Hepatocyte (in vitro differentiated cells): Measurements from ENCODE around the gene PROM2. TPM values are rescaled to one million over a fixed set of nuclear protein-coding genes. Genes with fewer than 3 reads are reported as not detected.
"Not testable (repeated sequence)": the region's sequence is repeated elsewhere in the genome, so short reads cannot be mapped to it uniquely, and the experiment has no call there.

Experiments used
- DNase-seq: peaks from one replicate; pipeline ENCODE4 v3.0.0-alpha.2; 2016; ENCODE audit warnings: low spot score
- H2AFZ ChIP-seq: fragments of 200-600 bp; sonication (generic); 2 replicates; pipeline ENCODE4 v1.6.0; 2016; ENCODE audit warnings: antibody characterized with exemption, mild to moderate bottlenecking
- H3K27ac ChIP-seq: fragments of 200-600 bp; sonication (generic); 2 replicates; pipeline ENCODE4 v1.5.1; 2016; ENCODE audit warnings: mild to moderate bottlenecking
- H3K27me3 ChIP-seq: fragments of 200-600 bp; sonication (generic); 2 replicates; pipeline ENCODE4 v1.6.1; 2016
- H3K36me3 ChIP-seq: fragments of 200-600 bp; sonication (generic); replicated peaks from 2 replicates; pipeline ENCODE4 v1.5.1; 2016; ENCODE audit warnings: low read depth; ENCODE audit not compliant: insufficient read depth
- H3K4me1 ChIP-seq: fragments of 200-600 bp; sonication (generic); 2 replicates; pipeline ENCODE4 v1.5.1; 2016; ENCODE audit warnings: mild to moderate bottlenecking, moderate library complexity; ENCODE audit not compliant: insufficient read depth
- H3K4me2 ChIP-seq: fragments of 200-600 bp; sonication (generic); 2 replicates; pipeline ENCODE4 v1.6.0; 2016
- H3K4me3 ChIP-seq: fragments of 200-600 bp; sonication (generic); 2 replicates; pipeline ENCODE4 v1.5.1; 2016; ENCODE audit warnings: mild to moderate bottlenecking
- H3K79me2 ChIP-seq: fragments of 200-600 bp; sonication (generic); 2 replicates; pipeline ENCODE4 v1.6.0; 2017; ENCODE audit warnings: mild to moderate bottlenecking
- H3K9me2 ChIP-seq: fragments of 200-600 bp; sonication (generic); replicated peaks from 2 replicates; pipeline ENCODE4 v1.6.0; 2017; ENCODE audit warnings: mild to moderate bottlenecking; ENCODE audit not compliant: insufficient read depth
- H3K9me3 ChIP-seq: fragments of 200-600 bp; sonication (generic); 2 replicates; pipeline ENCODE4 v1.5.1; 2016; ENCODE audit warnings: low read depth, mild to moderate bottlenecking
- H4K20me1 ChIP-seq: fragments of 200-600 bp; sonication (generic); 2 replicates; pipeline ENCODE4 v1.6.0; 2016; ENCODE audit warnings: mild to moderate bottlenecking; ENCODE audit not compliant: insufficient read depth, poor library complexity, severe bottlenecking
- CTCF ChIP-seq: fragments of 200-600 bp; sonication (generic); IDR thresholded peaks from 2 replicates; pipeline ENCODE4 v1.5.1; 2016; ENCODE audit warnings: antibody characterized with exemption, mild to moderate bottlenecking; ENCODE audit not compliant: poor library complexity
- EZH2 ChIP-seq: fragments of 200-600 bp; sonication (generic); IDR thresholded peaks from 2 replicates; pipeline ENCODE4 v1.6.1; 2016; ENCODE audit warnings: antibody characterized with exemption, mild to moderate bottlenecking, borderline replicate concordance
- EZH2phosphoT487 ChIP-seq: fragments of 200-600 bp; sonication (generic); IDR thresholded peaks from one replicate; pipeline ENCODE4 v1.6.1; 2018; ENCODE audit warnings: antibody characterized with exemption, mild to moderate bottlenecking, low read depth, moderate library complexity; ENCODE audit not compliant: unreplicated experiment, severe bottlenecking
- WGBS: methylation state at CpG from one replicate; pipeline ENCODE4 v1.1.6; 2016; ENCODE audit warnings: low lambda C conversion rate; ENCODE audit errors: missing lambda C conversion rate; 5-methylcytosine and 5-hydroxymethylcytosine counted together
- polyA plus RNA-seq: library from polyadenylated mRNA; unstranded; fragments of >200 nt; fragmentation: Nextera tagmentation; extraction: Ambion mirVana; gene quantifications from 2 replicates; pipeline ENCODE4 v1.2.1, GENCODE V29; 2016
- total RNA-seq: library from RNA; depleted of rRNA; stranded (reverse); fragments of >200 nt; gene quantifications from 2 replicates; pipeline ENCODE4 v1.2.3, GENCODE V29; 2014

Gene PROM2
- total and polyA plus RNA-seq, 2 experiments from 2014 or later, result 2.6 to 2.8 TPM

- WGBS, result 94% methylated on average over 5 of the region's 5 CpGs
- TF ChIP-seq EZH2 (no peak), EZH2phosphoT487 (no peak), CTCF (no peak)
- no peak for DNase-seq
- Histone ChIP-seq H3K9me2 (no peaks in the 10 kb centered on the region), H3K27ac (no peak overlapping the region), H3K27me3 (no peaks in the 10 kb centered on the region), H3K4me3 (no peak overlapping the region), H3K4me1 (no peaks in the 10 kb centered on the region), H3K36me3 (no peaks in the 10 kb centered on the region), H3K9me3 (no peaks in the 10 kb centered on the region), H4K20me1 (no peaks in the 10 kb centered on the region), H3K4me2 (no peak overlapping the region), H3K79me2 (no peaks in the 10 kb centered on the region), H2AFZ (no peak overlapping the region)
These were observed 34.2 kb upstream of the PROM2 start for GRCh38 chr2:95240091-95240490.

GRCh38 chr2:95240556-95240955 is 33.7 kb upstream of the PROM2 start:
- no peak overlapping the region for H3K27ac ChIP-seq
- TF ChIP-seq CTCF, result no peak
- TF ChIP-seq EZH2phosphoT487, result no peak
- TF ChIP-seq EZH2, result no peak
- H3K9me2 ChIP-seq, result no peaks in the 10 kb centered on the region
- H4K20me1 ChIP-seq, result no peaks in the 10 kb centered on the region
- no peaks in the 10 kb centered on the region for H3K4me1 ChIP-seq
- DNase-seq, result no peak
- no peak overlapping the region for H3K4me3 ChIP-seq
- no peak overlapping the region for H2AFZ ChIP-seq
- no peaks in the 10 kb centered on the region for H3K36me3 ChIP-seq
- WGBS, result 89% methylated on average over 5 of the region's 5 CpGs
- no peaks in the 10 kb centered on the region for H3K27me3 ChIP-seq
- H3K9me3 ChIP-seq, result peaks cover under 1% of the 10 kb centered on the region
- H3K4me2 ChIP-seq, result no peak overlapping the region
- no peaks in the 10 kb centered on the region for H3K79me2 ChIP-seq

- H3K27ac ChIP-seq, H2AFZ ChIP-seq, H3K79me2 ChIP-seq, H4K20me1 ChIP-seq, DNase-seq, H3K4me2 ChIP-seq, H3K27me3 ChIP-seq, H3K9me2 ChIP-seq, H3K4me3 ChIP-seq, H3K36me3 ChIP-seq, H3K9me3 ChIP-seq, H3K4me1 ChIP-seq: not testable (repeated sequence)
- WGBS, result 89% methylated on average over 1 of the region's 1 CpG
These were observed 32.2 kb upstream of the PROM2 start for GRCh38 chr2:95242084-95242483.

- Histone ChIP-seq H3K36me3 (no peaks in the 10 kb centered on the region), H3K9me3 (no peaks in the 10 kb centered on the region), H3K27me3 (no peaks in the 10 kb centered on the region), H3K4me3 (no peak overlapping the region), H3K9me2 (no peaks in the 10 kb centered on the region), H3K4me2 (no peak overlapping the region), H3K79me2 (no peaks in the 10 kb centered on the region), H2AFZ (no peak overlapping the region), H4K20me1 (no peaks in the 10 kb centered on the region), H3K27ac (no peak overlapping the region), H3K4me1 (no peaks in the 10 kb centered on the region)
- 42% methylated on average over 2 of the region's 2 CpGs for WGBS
- TF ChIP-seq EZH2 (no peak), EZH2phosphoT487 (no peak), CTCF (no peak)
- no peak for DNase-seq
These were observed 16.0 kb upstream of the PROM2 start for GRCh38 chr2:95258271-95258670.
